ENCODE data around the gene SEMA4D.

Gene SEMA4D

DNA sequence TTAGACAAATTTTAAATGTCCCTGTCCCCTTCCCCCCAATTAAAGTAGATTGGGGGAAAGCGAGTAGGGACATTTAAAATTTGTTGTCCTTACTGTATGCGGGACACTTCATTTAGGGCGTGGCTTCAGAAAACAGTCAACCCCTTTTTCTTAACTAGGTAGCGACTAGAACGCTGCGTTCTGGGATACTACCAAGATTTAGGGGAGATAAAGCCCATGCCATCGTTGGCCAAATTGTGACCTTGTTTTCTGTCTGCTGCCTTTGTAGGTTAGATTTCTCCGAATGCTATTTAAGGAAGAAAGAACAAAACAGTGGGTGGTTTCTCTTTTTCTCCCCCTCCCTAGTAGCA, 185.7 kb downstream of the SEMA4D start:
- H3K4me3 ChIP-seq (ENCODE audit: low read depth, low read length): peak overlapping the region; percentile 93
- DNase-seq (ENCODE audit: low read depth, low spot score): peak; percentile 37
- TF ChIP-seq, protein P1, sequence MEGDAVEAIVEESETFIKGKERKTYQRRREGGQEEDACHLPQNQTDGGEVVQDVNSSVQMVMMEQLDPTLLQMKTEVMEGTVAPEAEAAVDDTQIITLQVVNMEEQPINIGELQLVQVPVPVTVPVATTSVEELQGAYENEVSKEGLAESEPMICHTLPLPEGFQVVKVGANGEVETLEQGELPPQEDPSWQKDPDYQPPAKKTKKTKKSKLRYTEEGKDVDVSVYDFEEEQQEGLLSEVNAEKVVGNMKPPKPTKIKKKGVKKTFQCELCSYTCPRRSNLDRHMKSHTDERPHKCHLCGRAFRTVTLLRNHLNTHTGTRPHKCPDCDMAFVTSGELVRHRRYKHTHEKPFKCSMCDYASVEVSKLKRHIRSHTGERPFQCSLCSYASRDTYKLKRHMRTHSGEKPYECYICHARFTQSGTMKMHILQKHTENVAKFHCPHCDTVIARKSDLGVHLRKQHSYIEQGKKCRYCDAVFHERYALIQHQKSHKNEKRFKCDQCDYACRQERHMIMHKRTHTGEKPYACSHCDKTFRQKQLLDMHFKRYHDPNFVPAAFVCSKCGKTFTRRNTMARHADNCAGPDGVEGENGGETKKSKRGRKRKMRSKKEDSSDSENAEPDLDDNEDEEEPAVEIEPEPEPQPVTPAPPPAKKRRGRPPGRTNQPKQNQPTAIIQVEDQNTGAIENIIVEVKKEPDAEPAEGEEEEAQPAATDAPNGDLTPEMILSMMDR (IDR thresholded peaks at IDR 0.05; ENCODE audit: low read depth, low read length): no peak
- in situ Hi-C loops (cut with HindIII; ENCODE audit: low sequenced_read_pairs): no loop called here

DNA sequence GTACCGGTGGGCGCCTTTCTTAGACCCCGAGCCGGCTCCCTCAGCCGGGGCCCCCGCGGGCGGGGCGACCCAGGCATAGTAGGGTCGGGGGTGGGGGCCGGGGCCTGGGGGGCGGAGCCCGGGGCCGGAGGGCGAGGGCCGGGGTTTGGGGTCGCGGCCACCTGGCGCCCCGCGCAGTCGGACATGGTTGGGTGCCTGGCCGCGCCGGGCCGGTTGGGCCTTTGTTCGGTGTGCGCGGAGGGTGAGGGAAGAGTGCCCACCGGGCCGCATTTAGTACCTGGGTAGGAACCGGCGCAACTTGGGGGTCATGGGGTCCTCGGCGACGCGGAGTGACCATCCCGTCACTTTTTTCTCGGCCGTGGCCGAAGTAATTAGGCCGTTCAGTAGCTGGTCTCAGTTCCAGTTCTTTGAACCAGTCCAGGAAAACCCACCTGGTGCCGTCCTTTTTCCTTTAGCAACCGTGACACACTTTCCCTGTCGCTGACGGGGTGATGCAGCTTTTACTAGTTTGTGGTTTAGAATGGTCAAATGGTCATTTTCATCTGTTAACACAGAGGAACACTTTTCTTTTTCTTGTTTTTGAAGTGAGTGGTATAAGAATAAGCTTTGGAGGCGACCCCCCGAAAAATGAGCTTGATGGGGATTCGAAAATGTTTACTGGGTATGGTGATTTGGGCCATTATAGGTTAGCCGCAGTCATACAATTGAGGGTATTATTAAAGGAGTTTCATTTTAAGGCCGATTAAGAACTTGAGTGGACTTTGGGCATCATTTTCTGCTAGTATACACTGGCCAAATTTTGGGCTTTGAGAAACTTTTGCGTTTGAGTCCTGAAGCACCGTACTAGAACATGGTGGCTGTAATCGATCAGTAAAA, 186.3 kb downstream of the SEMA4D start:
- in situ Hi-C loops (cut with HindIII; ENCODE audit: low sequenced_read_pairs): no loop called here
- DNase-seq (ENCODE audit: low read depth, low spot score): peak; percentile 31
- peak overlapping the region; percentile 93 for H3K4me3 ChIP-seq (ENCODE audit: low read depth, low read length)
- TF ChIP-seq, protein P1 (IDR thresholded peaks at IDR 0.05; ENCODE audit: low read depth, low read length): no peak

All from astrocyte of the spinal cord (primary cell).